Islet of Langerhans (tissue), 1 donor: ENCODE measurements around the gene C12orf57.

Experiments
- FAIRE-seq: peaks from one replicate; lab custom pipeline; 2011; peaks lifted over from hg19 to GRCh38; lab: Jason Lieb, UNC

The C12orf57 gene

GRCh38 chr12:6965026-6965661 lies 21.3 kb downstream of the C12orf57 start:
- no peak for FAIRE-seq

- FAIRE-seq, result no peak
Measured at GRCh38 chr12:6965714-6966113, 21.9 kb downstream of the C12orf57 start.

- no peak for FAIRE-seq
Measured at GRCh38 chr12:6966351-6966750, 22.5 kb downstream of the C12orf57 start.

- no peak for FAIRE-seq
Measured at GRCh38 chr12:6967651-6968100, 23.9 kb downstream of the C12orf57 start.

GRCh38 chr12:6968426-6968825 lies 24.6 kb downstream of the C12orf57 start:
- FAIRE-seq, result no peak

GRCh38 chr12:6970096-6970527 lies 26.3 kb downstream of the C12orf57 start:
- FAIRE-seq, result no peak

- FAIRE-seq, result no peak
Measured at GRCh38 chr12:6974180-6974579, 30.4 kb downstream of the C12orf57 start.

GRCh38 chr12:6975297-6976032 lies 31.6 kb downstream of the C12orf57 start:
- FAIRE-seq, result no peak

- FAIRE-seq, result no peak
Measured at GRCh38 chr12:6977653-6978052, 33.8 kb downstream of the C12orf57 start.

GRCh38 chr12:6978188-6978587 lies 34.4 kb downstream of the C12orf57 start:
- no peak for FAIRE-seq

GRCh38 chr12:6978611-6979011 lies 34.8 kb downstream of the C12orf57 start:
- no peak for FAIRE-seq

GRCh38 chr12:6979021-6979420 lies 35.2 kb downstream of the C12orf57 start:
- no peak for FAIRE-seq

- no peak for FAIRE-seq
Measured at GRCh38 chr12:6979453-6979852, 35.6 kb downstream of the C12orf57 start.

GRCh38 chr12:6980075-6980474 lies 36.3 kb downstream of the C12orf57 start:
- FAIRE-seq, result no peak

- no peak for FAIRE-seq
Measured at GRCh38 chr12:6980740-6981139, 36.9 kb downstream of the C12orf57 start.

- FAIRE-seq, result no peak
Measured at GRCh38 chr12:6981152-6982052, 37.6 kb downstream of the C12orf57 start.

GRCh38 chr12:6982532-6982931 lies 38.7 kb downstream of the C12orf57 start:
- no peak for FAIRE-seq

GRCh38 chr12:6987956-6988553 lies 44.2 kb downstream of the C12orf57 start:
- peak; percentile 90 for FAIRE-seq
